ENCODE measurements around the gene TKTL1.

The TKTL1 gene

GRCh38 chrX:154356596-154356995, 61.0 kb downstream of the TKTL1 start:
- H3K9ac ChIP-seq (ENCODE audit: low read depth, low read length), result no peak overlapping the region
- H3K4me1 ChIP-seq (ENCODE audit: insufficient read depth, low read length), result no peaks in the 10 kb centered on the region
- H3K9me3 ChIP-seq (ENCODE audit: control insufficient read depth, insufficient read depth, low read length), result no peaks in the 10 kb centered on the region
- H3K36me3 ChIP-seq (ENCODE audit: insufficient read depth, low read length), result peaks cover 77% of the 10 kb centered on the region

GRCh38 chrX:154357205-154357604, 61.6 kb downstream of the TKTL1 start:
- H3K9me3 ChIP-seq (ENCODE audit: control insufficient read depth, insufficient read depth, low read length), result no peaks in the 10 kb centered on the region
- H3K9ac ChIP-seq (ENCODE audit: low read depth, low read length), result no peak overlapping the region
- no peaks in the 10 kb centered on the region for H3K4me1 ChIP-seq (ENCODE audit: insufficient read depth, low read length)
- peaks cover 77% of the 10 kb centered on the region for H3K36me3 ChIP-seq (ENCODE audit: insufficient read depth, low read length)

GRCh38 chrX:154358011-154358410, 62.4 kb downstream of the TKTL1 start:
- H3K4me1 ChIP-seq (ENCODE audit: insufficient read depth, low read length), result no peaks in the 10 kb centered on the region
- H3K36me3 ChIP-seq (ENCODE audit: insufficient read depth, low read length), result peaks cover 77% of the 10 kb centered on the region
- no peaks in the 10 kb centered on the region for H3K9me3 ChIP-seq (ENCODE audit: control insufficient read depth, insufficient read depth, low read length)
- no peak overlapping the region for H3K9ac ChIP-seq (ENCODE audit: low read depth, low read length)

GRCh38 chrX:154358829-154359228, 63.2 kb downstream of the TKTL1 start:
- H3K9ac ChIP-seq (ENCODE audit: low read depth, low read length), result no peak overlapping the region
- no peaks in the 10 kb centered on the region for H3K9me3 ChIP-seq (ENCODE audit: control insufficient read depth, insufficient read depth, low read length)
- H3K4me1 ChIP-seq (ENCODE audit: insufficient read depth, low read length), result no peaks in the 10 kb centered on the region
- H3K36me3 ChIP-seq (ENCODE audit: insufficient read depth, low read length), result peaks cover 72% of the 10 kb centered on the region

GRCh38 chrX:154359362-154360154, 64.0 kb downstream of the TKTL1 start:
- H3K36me3 ChIP-seq (ENCODE audit: insufficient read depth, low read length), result peaks cover 68% of the 10 kb centered on the region
- H3K9me3 ChIP-seq (ENCODE audit: control insufficient read depth, insufficient read depth, low read length), result no peaks in the 10 kb centered on the region
- no peaks in the 10 kb centered on the region for H3K4me1 ChIP-seq (ENCODE audit: insufficient read depth, low read length)
- no peak overlapping the region for H3K9ac ChIP-seq (ENCODE audit: low read depth, low read length)

- Histone ChIP-seq H3K4me1 (ENCODE audit: insufficient read depth, low read length) (no peaks in the 10 kb centered on the region), H3K9ac (ENCODE audit: low read depth, low read length) (no peak overlapping the region), H3K9me3 (ENCODE audit: control insufficient read depth, insufficient read depth, low read length) (no peaks in the 10 kb centered on the region), H3K36me3 (ENCODE audit: insufficient read depth, low read length) (peaks cover 68% of the 10 kb centered on the region)
These were observed 64.6 kb downstream of the TKTL1 start for GRCh38 chrX:154360155-154360713.

GRCh38 chrX:154362085-154362742, 66.6 kb downstream of the TKTL1 start:
- peaks cover 68% of the 10 kb centered on the region for H3K36me3 ChIP-seq (ENCODE audit: insufficient read depth, low read length)

GRCh38 chrX:154363706-154364439, 68.3 kb downstream of the TKTL1 start:
- Histone ChIP-seq H3K9ac (ENCODE audit: low read depth, low read length) (no peak overlapping the region), H3K9me3 (ENCODE audit: control insufficient read depth, insufficient read depth, low read length) (no peaks in the 10 kb centered on the region), H3K4me1 (ENCODE audit: insufficient read depth, low read length) (peaks cover 4% of the 10 kb centered on the region; the same call in 1 of the 2 replicates), H3K36me3 (ENCODE audit: insufficient read depth, low read length) (peaks cover 67% of the 10 kb centered on the region)

More at GRCh38 chrX:154362085-154362742, 66.6 kb downstream of the TKTL1 start:
- no peaks in the 10 kb centered on the region for H3K9me3 ChIP-seq (ENCODE audit: control insufficient read depth, insufficient read depth, low read length)
- H3K9ac ChIP-seq (ENCODE audit: low read depth, low read length), result no peak overlapping the region
- H3K4me1 ChIP-seq (ENCODE audit: insufficient read depth, low read length), result no peaks in the 10 kb centered on the region

GRCh38 chrX:154365052-154365600, 69.5 kb downstream of the TKTL1 start:
- peaks cover 4% of the 10 kb centered on the region; the same call in 1 of the 2 replicates for H3K4me1 ChIP-seq (ENCODE audit: insufficient read depth, low read length)
- H3K9ac ChIP-seq (ENCODE audit: low read depth, low read length), result no peak overlapping the region
- peaks cover 55% of the 10 kb centered on the region for H3K36me3 ChIP-seq (ENCODE audit: insufficient read depth, low read length)
- H3K9me3 ChIP-seq (ENCODE audit: control insufficient read depth, insufficient read depth, low read length), result no peaks in the 10 kb centered on the region

GRCh38 chrX:154365997-154366665, 70.5 kb downstream of the TKTL1 start:
- peaks cover 48% of the 10 kb centered on the region for H3K36me3 ChIP-seq (ENCODE audit: insufficient read depth, low read length)
- H3K9me3 ChIP-seq (ENCODE audit: control insufficient read depth, insufficient read depth, low read length), result no peaks in the 10 kb centered on the region
- no peak overlapping the region for H3K9ac ChIP-seq (ENCODE audit: low read depth, low read length)
- peaks cover 4% of the 10 kb centered on the region; the same call in 1 of the 2 replicates for H3K4me1 ChIP-seq (ENCODE audit: insufficient read depth, low read length)

GRCh38 chrX:154366666-154367055, 71.1 kb downstream of the TKTL1 start:
- no peak overlapping the region for H3K9ac ChIP-seq (ENCODE audit: low read depth, low read length)
- H3K4me1 ChIP-seq (ENCODE audit: insufficient read depth, low read length), result peaks cover 4% of the 10 kb centered on the region; the same call in 1 of the 2 replicates
- H3K36me3 ChIP-seq (ENCODE audit: insufficient read depth, low read length), result peaks cover 43% of the 10 kb centered on the region
- no peaks in the 10 kb centered on the region for H3K9me3 ChIP-seq (ENCODE audit: control insufficient read depth, insufficient read depth, low read length)

GRCh38 chrX:154367474-154368308, 72.1 kb downstream of the TKTL1 start:
- Histone ChIP-seq H3K9ac (ENCODE audit: low read depth, low read length) (no peak overlapping the region), H3K36me3 (ENCODE audit: insufficient read depth, low read length) (peaks cover 34% of the 10 kb centered on the region), H3K9me3 (ENCODE audit: control insufficient read depth, insufficient read depth, low read length) (no peaks in the 10 kb centered on the region)

More at GRCh38 chrX:154367474-154368308, 72.1 kb downstream of the TKTL1 start:
- peaks cover 8% of the 10 kb centered on the region; the same call in 1 of the 2 replicates for H3K4me1 ChIP-seq (ENCODE audit: insufficient read depth, low read length)

Measured in ES-I3 (cell line).